Fibroblast of mammary gland (primary cell): ENCODE results near the gene CASQ2.

Experiments
- DNase-seq: peaks from one replicate; pipeline ENCODE4 v3.0.0-alpha.2; 2010; ENCODE audit warnings: low read depth
- H3K4me3 ChIP-seq: 2 replicates; pipeline ENCODE4 v1.5.1; 2011; ENCODE audit warnings: low read depth, mild to moderate bottlenecking, low read length, moderate library complexity; ENCODE audit not compliant: control insufficient read depth
- CTCF ChIP-seq: conservative IDR thresholded peaks from 2 replicates; pipeline ENCODE4 v1.5.1; 2011; ENCODE audit warnings: low read depth, low read length, inconsistent platforms; ENCODE audit not compliant: control insufficient read depth, insufficient read depth

Gene CASQ2

GRCh38 chr1:115655916-115656315 lies 112.6 kb downstream of the CASQ2 start:
- TF ChIP-seq CTCF, result no peak
- no peak for DNase-seq
- no peak overlapping the region for H3K4me3 ChIP-seq

- no peak overlapping the region for H3K4me3 ChIP-seq
- no peak for TF ChIP-seq CTCF
- DNase-seq, result no peak
These were observed 113.2 kb downstream of the CASQ2 start for GRCh38 chr1:115655306-115655663.

GRCh38 chr1:115654663-115655305 lies 113.7 kb downstream of the CASQ2 start:
- TF ChIP-seq CTCF, result no peak
- H3K4me3 ChIP-seq, result no peak overlapping the region
- peak; percentile 55 for DNase-seq

GRCh38 chr1:115654125-115654524 lies 114.4 kb downstream of the CASQ2 start:
- no peak overlapping the region for H3K4me3 ChIP-seq
- peak; percentile 19 for DNase-seq

GRCh38 chr1:115652236-115652788 lies 116.2 kb downstream of the CASQ2 start:
- TF ChIP-seq CTCF, result no peak
- DNase-seq, result no peak
- H3K4me3 ChIP-seq, result no peak overlapping the region

More at GRCh38 chr1:115654125-115654524, 114.4 kb downstream of the CASQ2 start:
- TF ChIP-seq CTCF, result no peak

- no peak for DNase-seq
- TF ChIP-seq CTCF, result no peak
These were observed 117.1 kb downstream of the CASQ2 start for GRCh38 chr1:115651391-115651790.

GRCh38 chr1:115650961-115651360 lies 117.6 kb downstream of the CASQ2 start:
- TF ChIP-seq CTCF, result no peak
- DNase-seq, result no peak
- H3K4me3 ChIP-seq, result no peak overlapping the region

More at GRCh38 chr1:115651391-115651790, 117.1 kb downstream of the CASQ2 start:
- no peak overlapping the region for H3K4me3 ChIP-seq
